K562 (cell line): ENCODE measurements around the gene FRAT2. TPM values are rescaled to one million over a fixed set of nuclear protein-coding genes. Genes with fewer than 3 reads are reported as not detected.

ENCODE experiments used
- ARID1B ChIP-seq: fragments of 450-650 bp; IDR thresholded peaks from 2 replicates; pipeline ENCODE4 v1.6.1; 2016; ENCODE audit warnings: antibody characterized with exemption, mild to moderate bottlenecking, inconsistent platforms
- BRF1 ChIP-seq: IDR thresholded peaks from 3 replicates; pipeline ENCODE4 v1.6.1; 2011; ENCODE audit warnings: borderline replicate concordance, mild to moderate bottlenecking; ENCODE audit not compliant: insufficient read length; ENCODE audit errors: extremely low read depth
- CBFA2T2 ChIP-seq: fragments of 450-650 bp; conservative IDR thresholded peaks from 2 replicates; pipeline ENCODE4 v1.6.1; 2017; ENCODE audit warnings: mild to moderate bottlenecking
- CBFB ChIP-seq: sonication (generic); formaldehyde crosslinking; IDR thresholded peaks from 2 replicates; pipeline ENCODE4 v1.4.0; 2020; ENCODE audit warnings: mild to moderate bottlenecking, missing genetic modification reagents
- CTCFL ChIP-seq: IDR thresholded peaks from 2 replicates; pipeline ENCODE4 v1.6.1; 2011; ENCODE audit warnings: borderline replicate concordance, low read depth, mild to moderate bottlenecking, moderate library complexity, low read length; ENCODE audit not compliant: insufficient read depth, poor library complexity, severe bottlenecking
- E2F8 ChIP-seq: fragments of 450-650 bp; IDR thresholded peaks from 2 replicates; pipeline ENCODE4 v1.7.1; 2018; ENCODE audit warnings: mild to moderate bottlenecking, low read depth; ENCODE audit not compliant: partially characterized antibody
- EHMT2 ChIP-seq: fragments of 450-650 bp; IDR thresholded peaks from 2 replicates; pipeline ENCODE4 v1.6.1; 2018; ENCODE audit warnings: antibody characterized with exemption
- ESRRB ChIP-seq: fragments of 250-450 bp; sonication (Bioruptor Pico); IDR thresholded peaks from 2 replicates; pipeline ENCODE4 v1.5.0; 2020; ENCODE audit warnings: mild to moderate bottlenecking, moderate library complexity, borderline replicate concordance
- MYNN ChIP-seq, 2 experiments: sonication (generic); formaldehyde crosslinking in 1 of 2; IDR thresholded peaks; 2 replicates each; pipeline versions ENCODE4 v1.5.0 to v1.6.1; 2016 to 2020; ENCODE audit warnings: antibody characterized with exemption in 1 of 2, missing genetic modification reagents in 1 of 2
- NCOA6 ChIP-seq: fragments of 450-650 bp; IDR thresholded peaks from 2 replicates; pipeline ENCODE4 v1.6.1; 2017; ENCODE audit warnings: mild to moderate bottlenecking
- NFIC ChIP-seq: fragments of 450-650 bp; IDR thresholded peaks from 2 replicates; pipeline ENCODE4 v1.6.1; 2017; ENCODE audit warnings: mild to moderate bottlenecking, inconsistent platforms
- RBFOX2 ChIP-seq: fragments of 200-400 bp; formaldehyde crosslinking; IDR thresholded peaks from 2 replicates; pipeline ENCODE4 v1.6.1; 2017; ENCODE audit warnings: low read depth, mild to moderate bottlenecking, low read length, moderate library complexity
- RUNX1 ChIP-seq: sonication (generic); IDR thresholded peaks from 2 replicates; pipeline ENCODE4 v1.6.1; 2016; ENCODE audit warnings: antibody characterized with exemption, low read depth
- USF1 ChIP-seq: sonication (generic); formaldehyde crosslinking; IDR thresholded peaks from 2 replicates; pipeline ENCODE4 v1.9.0; 2022; ENCODE audit warnings: mild to moderate bottlenecking, missing genetic modification reagents
- ZNF133 ChIP-seq: fragments of 250-450 bp; sonication (Bioruptor Pico); IDR thresholded peaks from 2 replicates; pipeline ENCODE4 v1.4.0; 2020; ENCODE audit warnings: mild to moderate bottlenecking
- ZNF507 ChIP-seq: conservative IDR thresholded peaks from 2 replicates; pipeline ENCODE4 v1.6.1; 2017; ENCODE audit warnings: missing genetic modification characterization, missing compliant biosample characterization
- ZNF717 ChIP-seq: fragments of 250-450 bp; sonication (Bioruptor Pico); IDR thresholded peaks from 2 replicates; pipeline ENCODE4 v1.5.0; 2021
- polyA plus RNA-seq, 8 experiments: library from polyadenylated mRNA; depleted of rRNA in 4 of 8; stranded (reverse) in 5 of 8; unstranded in 3 of 8; fragments of >200 nt; fragmentation: Nextera tagmentation in 2 of 8; fragmentation: Illumina TruSeq in 1 of 8; extraction: Ambion mirVana in 2 of 8; extraction: Trizol in 1 of 8; gene quantifications; 2 replicates each; pipeline versions ENCODE4 v1.2.1 to v1.2.3, GENCODE V29; 2011 to 2014; ENCODE audit warnings: inconsistent platforms in 1 of 8, missing spikeins in 1 of 8
- total RNA-seq, 7 experiments: library from RNA; depleted of rRNA in 6 of 7; stranded (reverse); fragments of >200 nt in 6 of 7; fragmentation: Illumina TruSeq in 2 of 7; extraction: Trizol in 2 of 7; gene quantifications; 2 replicates each; pipeline versions ENCODE4 v1.2.1 to v1.2.3, GENCODE V29; 2011 to 2021; ENCODE audit warnings: low replicate concordance in 1 of 7
- TF ChIP-seq, protein P1 (sequence below): fragments of 250-450 bp; sonication (Bioruptor Pico); IDR thresholded peaks from 2 replicates; pipeline ENCODE4 v1.9.0; 2021; ENCODE audit warnings: mild to moderate bottlenecking
- TF ChIP-seq, protein P2 (sequence below): fragments of 450-650 bp; IDR thresholded peaks from 2 replicates; pipeline ENCODE4 v1.7.0; 2016; ENCODE audit warnings: borderline replicate concordance
- TF ChIP-seq, protein P3 (sequence below): fragments of 450-650 bp; IDR thresholded peaks from 2 replicates; pipeline ENCODE4 v1.6.1; 2016; ENCODE audit warnings: missing biosample characterization, missing genetic modification characterization

Gene FRAT2
- total and polyA plus RNA-seq, 9 of the 15 experiments (the other 6 are each of a cell fraction or from before 2014, with no cell fraction given): 4.3 to 31.7 (median 19.5) TPM

- TF ChIP-seq E2F8 (no peak), NCOA6 (0 out of 2 replicates have a peak, but pooled peaks have one; percentile 20), CBFB (CRISPR knock-in tag) (no peak), CBFA2T2 (peak; percentile 90), EHMT2 (no peak), ZNF133 (no peak), BRF1 (no peak), CTCFL (no peak), NFIC (peak; percentile 62; the same call in 1 of the 2 replicates), ARID1B (peak; percentile 88), USF1 (CRISPR knock-in tag) (no peak), ESRRB (CRISPR knock-in tag) (no peak), ZNF717 (CRISPR knock-in tag) (no peak), RUNX1 (no peak), ZNF507 (tag) (no peak), MYNN (IDR thresholded peaks at IDR 0.05) (peak; percentile 93), MYNN (CRISPR knock-in tag; IDR thresholded peaks at IDR 0.05) (no peak), RBFOX2 (no peak)
- TF ChIP-seq, protein P1, sequence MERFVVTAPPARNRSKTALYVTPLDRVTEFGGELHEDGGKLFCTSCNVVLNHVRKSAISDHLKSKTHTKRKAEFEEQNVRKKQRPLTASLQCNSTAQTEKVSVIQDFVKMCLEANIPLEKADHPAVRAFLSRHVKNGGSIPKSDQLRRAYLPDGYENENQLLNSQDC (CRISPR knock-in tag): no peak
- TF ChIP-seq, protein P2, sequence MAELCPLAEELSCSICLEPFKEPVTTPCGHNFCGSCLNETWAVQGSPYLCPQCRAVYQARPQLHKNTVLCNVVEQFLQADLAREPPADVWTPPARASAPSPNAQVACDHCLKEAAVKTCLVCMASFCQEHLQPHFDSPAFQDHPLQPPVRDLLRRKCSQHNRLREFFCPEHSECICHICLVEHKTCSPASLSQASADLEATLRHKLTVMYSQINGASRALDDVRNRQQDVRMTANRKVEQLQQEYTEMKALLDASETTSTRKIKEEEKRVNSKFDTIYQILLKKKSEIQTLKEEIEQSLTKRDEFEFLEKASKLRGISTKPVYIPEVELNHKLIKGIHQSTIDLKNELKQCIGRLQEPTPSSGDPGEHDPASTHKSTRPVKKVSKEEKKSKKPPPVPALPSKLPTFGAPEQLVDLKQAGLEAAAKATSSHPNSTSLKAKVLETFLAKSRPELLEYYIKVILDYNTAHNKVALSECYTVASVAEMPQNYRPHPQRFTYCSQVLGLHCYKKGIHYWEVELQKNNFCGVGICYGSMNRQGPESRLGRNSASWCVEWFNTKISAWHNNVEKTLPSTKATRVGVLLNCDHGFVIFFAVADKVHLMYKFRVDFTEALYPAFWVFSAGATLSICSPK: no peak
- TF ChIP-seq, protein P3, sequence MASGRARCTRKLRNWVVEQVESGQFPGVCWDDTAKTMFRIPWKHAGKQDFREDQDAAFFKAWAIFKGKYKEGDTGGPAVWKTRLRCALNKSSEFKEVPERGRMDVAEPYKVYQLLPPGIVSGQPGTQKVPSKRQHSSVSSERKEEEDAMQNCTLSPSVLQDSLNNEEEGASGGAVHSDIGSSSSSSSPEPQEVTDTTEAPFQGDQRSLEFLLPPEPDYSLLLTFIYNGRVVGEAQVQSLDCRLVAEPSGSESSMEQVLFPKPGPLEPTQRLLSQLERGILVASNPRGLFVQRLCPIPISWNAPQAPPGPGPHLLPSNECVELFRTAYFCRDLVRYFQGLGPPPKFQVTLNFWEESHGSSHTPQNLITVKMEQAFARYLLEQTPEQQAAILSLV (tag): no peak
These were observed 36.8 kb downstream of the FRAT2 start (continued) for GRCh38 chr10:97297556-97298222.
